NCI-H82 treated with DMSO at 0.1 percent for 48 hours (cell line): ENCODE measurements around the gene PIEZO1.
A peak's percentile ranks its signal among the peaks of the same experiment; 100 is the strongest.
"Not testable (repeated sequence)": the region's sequence is repeated elsewhere in the genome, so short reads cannot be mapped to it uniquely, and the experiment has no call there.

Experiments
- DNase-seq: peaks from one replicate; lab custom pipeline; 2025; ENCODE audit not compliant: unreplicated experiment; lab: John Stamatoyannopoulos, UW

The PIEZO1 gene

GRCh38 chr16:88805340-88805715 lies 20.3 kb upstream of the PIEZO1 start:
- DNase-seq: no peak

GRCh38 chr16:88804552-88805339 lies 19.7 kb upstream of the PIEZO1 start:
- DNase-seq: no peak

DNA sequence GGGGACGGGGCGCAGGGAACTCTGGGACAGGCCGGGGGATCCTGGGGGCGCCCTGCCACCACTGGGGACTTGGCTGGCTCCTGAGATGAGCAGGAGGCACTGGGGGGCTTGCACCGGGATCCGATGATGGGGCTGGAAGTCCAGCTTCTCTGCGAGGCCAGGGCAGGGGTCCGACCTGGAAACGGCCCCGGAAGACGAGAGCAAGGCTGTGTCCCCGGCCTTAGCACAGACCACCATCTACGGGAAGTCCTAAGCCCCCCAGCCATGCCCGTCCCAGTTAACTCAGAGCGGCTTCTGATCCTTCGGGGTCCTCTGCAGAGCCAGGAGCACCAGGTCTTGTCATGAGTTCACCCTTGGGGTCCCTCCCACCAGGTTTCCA lies 19.1 kb upstream of the PIEZO1 start:
- no peak for DNase-seq

DNA sequence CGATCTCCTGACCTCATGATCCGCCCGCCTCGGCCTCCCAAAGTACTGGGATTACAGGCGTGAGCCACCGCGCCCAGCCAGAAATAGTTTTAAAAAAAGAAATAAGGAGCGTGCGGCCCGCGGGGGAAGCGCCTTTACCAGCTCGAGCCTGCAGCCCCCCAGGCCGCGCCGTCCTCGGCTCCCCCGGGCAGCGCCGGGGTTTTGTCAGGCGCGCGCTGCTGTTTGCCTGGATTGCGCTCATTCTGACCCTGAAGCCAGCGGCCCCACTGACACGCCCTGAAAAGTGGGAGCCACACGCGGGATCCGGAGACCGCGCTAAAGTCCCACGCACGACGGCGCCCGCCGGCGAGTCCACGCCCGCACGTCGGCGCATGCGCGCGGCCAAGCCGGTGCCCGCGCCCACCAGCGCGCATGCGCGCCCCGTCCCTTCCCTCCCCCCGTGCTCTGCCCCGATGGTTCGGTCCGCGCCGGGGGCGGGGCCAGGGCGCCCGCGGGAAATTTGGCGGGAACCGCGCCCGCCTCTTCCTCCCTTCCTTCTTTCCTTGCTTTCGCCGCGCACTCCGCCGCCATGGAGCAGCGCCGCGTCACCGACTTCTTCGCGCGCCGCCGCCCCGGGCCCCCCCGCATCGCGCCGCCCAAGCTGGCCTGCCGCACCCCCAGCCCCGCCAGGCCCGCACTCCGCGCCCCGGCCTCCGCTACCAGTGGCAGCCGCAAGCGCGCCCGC lies 18.4 kb upstream of the PIEZO1 start, which contains the start of gene CDT1:
TSS of gene CDT1 (plus strand) at position 526 of the 724 bp plus-strand sequence. CDS start at position 569, 43 bp downstream.
- DNase-seq: peak; percentile 24

DNA sequence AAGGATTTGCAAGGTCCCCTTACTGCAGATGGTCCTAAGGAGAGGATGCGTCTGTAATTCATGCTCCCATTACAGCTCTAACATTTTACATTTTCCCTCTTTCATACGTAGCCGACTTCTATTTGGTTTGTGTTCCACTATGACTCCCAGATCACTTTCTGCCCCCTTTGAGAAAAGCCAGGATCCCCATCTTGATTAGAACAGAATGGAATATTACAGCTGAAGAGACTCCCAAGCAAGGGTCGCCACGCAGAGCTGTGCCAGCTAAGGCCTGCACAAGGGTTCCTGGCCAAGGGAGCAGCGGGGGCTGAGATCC lies 15.2 kb upstream of the PIEZO1 start:
- DNase-seq: no peak

DNA sequence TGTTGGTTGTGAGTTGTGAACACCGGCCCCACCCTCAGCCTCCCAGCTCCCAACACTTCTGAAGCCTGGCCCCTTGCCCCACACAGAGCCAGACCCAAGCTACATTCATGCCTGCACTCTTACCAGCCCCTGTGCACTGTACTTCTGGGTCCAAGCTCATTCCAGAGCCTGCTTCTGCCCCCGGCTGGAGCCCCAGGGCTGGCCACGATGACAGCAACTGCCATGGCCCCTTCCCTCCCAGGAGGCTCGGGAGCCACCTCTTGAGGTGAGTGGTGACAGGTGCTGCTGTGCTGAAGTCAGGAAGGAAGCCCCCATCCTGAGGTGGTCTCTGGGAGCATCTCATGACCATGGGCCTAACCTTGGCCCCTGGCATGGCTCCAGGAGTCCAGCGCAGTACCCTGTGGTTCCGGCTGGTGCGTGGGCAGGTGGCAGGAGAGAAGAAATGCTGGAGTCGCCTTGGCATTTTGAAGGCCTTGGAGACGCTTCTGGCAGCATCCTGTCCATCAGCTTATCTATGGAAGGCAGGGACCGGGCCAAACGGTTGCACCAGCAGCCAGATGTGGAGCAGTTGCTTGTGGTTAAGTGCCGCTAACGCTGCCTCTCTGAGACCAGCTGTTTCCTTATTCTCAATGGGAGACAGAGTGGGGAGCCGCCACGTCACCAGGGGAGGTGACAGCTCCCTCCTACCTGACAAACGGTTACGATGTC lies 14.7 kb upstream of the PIEZO1 start:
- DNase-seq: no peak

GRCh38 chr16:88798772-88799455 lies 13.9 kb upstream of the PIEZO1 start:
- no peak for DNase-seq

- DNase-seq: no peak
These were observed 13.1 kb upstream of the PIEZO1 start for GRCh38 chr16:88798073-88798472.

DNA sequence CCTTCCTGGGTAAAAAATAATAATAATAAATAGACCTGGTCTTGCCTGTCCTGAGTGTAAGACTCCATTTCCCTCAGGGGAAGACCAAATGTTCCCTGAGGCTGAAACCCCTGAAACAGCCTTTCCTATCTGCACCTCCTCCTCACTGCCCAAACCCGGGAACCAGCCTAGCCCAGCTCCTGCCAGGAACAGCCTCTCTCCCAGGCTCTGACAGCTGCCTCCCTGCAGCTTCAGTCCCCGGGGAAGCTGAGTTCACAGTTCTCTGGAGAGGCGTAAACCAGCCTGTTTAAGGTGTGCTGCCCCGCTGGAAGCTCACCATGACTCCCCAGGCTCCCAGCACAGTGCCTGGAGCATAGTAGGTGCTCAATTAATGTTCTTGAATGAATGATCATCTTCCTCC lies 11.3 kb upstream of the PIEZO1 start:
- DNase-seq: no peak

- no peak for DNase-seq
These were observed 8.4 kb upstream of the PIEZO1 start for GRCh38 chr16:88793251-88793954.

DNA sequence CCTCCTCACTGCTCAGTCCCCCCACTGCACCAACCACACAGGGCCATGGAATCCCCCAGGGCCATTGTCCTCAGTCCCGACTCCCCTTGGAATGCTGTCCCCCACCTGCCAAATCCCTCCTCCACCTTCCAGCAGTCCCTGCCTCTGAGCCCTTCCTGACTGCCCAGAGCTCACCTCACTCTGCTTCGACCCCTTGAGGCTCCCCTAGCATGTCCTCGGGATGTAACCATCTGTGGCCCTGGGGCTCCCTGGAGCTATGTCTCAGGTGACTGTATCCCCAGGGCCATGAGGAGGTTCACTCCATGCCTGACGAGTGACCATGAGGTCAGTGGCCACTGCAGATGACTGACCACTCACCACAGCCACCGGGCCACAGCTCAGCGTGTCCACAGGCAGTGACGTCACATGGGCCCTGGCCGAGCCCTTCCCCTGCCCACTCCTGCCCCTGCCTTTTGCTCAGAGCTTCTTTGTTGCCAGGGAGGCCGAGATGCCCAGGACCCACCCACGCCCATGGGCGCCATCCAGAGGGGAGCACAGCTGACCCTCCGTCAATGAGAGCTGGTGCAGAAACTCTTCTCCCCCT lies 7.7 kb upstream of the PIEZO1 start:
- DNase-seq: no peak

DNA sequence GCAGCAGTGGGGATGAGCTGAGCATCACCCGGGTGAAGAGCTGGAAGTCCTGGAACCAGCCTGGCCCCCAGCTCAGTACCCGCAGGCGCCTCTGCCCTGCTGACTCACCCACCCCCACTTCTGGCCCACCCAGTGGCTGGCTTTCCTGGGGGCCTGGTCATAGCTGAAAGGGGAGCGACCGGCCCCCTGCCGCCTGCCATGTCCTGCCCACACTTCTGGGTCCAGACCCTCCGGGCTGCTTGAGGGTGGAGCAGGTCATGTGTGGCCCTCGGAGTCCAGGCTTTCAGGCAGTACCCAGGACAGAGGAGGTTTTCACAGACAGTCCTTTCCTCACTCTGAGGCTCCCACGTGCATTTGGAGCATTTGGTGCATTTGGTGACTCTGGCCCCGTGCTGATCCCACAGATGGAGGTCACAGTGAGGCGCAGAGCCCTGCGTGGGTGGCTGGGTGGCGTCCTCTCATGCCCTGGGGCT lies 7.1 kb upstream of the PIEZO1 start:
- no peak for DNase-seq

DNA sequence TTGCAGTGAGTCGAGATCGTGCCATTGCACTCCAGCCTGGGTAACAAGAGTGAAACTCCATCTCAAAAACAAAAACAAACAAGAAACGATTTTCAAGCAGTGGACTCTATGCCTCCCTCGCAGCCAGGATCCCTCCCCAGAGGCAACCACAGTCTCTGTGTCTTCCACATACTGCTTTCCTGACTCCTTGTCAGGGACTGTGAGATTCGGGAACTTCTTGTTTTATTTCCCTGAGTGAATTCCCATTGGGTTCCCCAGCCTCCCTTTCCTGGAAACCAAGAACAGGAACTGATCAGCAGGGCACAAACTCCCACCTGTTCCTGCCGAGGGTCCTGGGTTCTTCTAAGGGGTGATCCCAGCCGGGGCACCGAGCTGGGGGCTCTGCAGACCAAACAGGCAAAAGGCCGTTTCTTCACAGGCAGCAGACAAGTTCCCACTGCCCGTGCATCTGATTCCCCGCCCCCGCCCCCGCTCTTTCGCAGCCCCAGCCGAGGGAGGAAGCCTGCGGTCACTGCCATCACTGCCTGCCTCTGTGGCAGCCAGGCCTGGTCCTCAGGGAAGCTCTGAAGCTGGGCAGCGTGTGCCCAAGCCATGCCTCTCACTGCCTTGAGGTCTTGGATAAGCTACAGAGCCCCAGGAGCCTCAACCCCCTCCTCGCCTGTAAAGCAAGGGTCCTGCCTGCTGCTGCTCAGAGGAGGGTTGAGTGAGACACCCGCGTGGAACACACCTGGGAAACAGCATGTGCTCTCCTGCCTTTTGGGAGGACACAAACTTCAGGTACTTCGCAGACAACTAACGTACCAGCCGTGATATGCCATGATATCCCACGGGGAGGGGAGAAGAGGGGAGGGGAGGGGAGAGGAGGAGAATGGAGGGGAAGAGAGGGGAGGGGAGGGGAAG lies 5.5 kb upstream of the PIEZO1 start:
- DNase-seq: no peak

GRCh38 chr16:88789594-88789993 lies 4.6 kb upstream of the PIEZO1 start:
- DNase-seq: no peak

- DNase-seq: not testable (repeated sequence)
These were observed 3.7 kb upstream of the PIEZO1 start for GRCh38 chr16:88788749-88789148.

DNA sequence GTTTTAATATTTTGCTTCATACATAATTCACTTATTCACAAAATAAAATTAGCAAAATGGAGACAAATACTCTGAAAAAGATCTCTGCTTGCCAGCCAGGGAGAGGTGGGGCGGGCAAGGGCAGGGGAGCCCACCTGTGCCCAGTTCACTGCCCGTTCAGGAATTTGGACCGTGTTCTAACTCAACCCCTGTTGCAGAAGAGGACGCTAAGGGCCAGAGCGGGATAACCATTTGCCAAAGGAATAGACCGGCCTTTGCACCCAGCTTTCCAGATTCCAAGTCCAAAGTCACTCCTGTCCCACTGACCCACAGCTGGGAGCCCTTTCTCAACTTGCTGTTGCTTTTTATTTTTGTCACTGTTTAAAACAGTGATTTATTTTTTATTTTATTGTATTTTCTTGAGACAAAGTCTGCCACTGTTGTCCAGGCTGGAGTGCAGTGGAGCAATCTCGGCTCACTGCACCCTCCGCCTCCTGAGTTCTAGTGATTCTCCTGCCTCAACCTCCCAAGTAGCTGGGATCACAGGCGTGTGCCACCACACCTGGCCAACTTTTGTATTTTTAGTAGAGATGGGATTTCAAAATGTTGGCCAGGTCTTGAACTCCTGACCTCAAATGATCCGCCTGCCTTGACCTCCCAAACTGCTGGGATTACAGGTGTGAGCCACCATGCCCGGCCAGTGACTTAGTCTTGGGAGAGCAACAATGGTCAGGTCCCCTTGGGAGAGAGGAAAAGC lies 2.7 kb upstream of the PIEZO1 start:
- DNase-seq: no peak

- DNase-seq: no peak
These were observed 239 bp downstream of the PIEZO1 start for GRCh38 chr16:88784856-88785105.

GRCh38 chr16:88784074-88784855 lies 755 bp downstream of the PIEZO1 start:
- DNase-seq: no peak
